NB4 (cell line): ENCODE measurements around the gene MYMK.

ENCODE experiments used
- CTCF ChIP-seq: IDR thresholded peaks from one replicate; pipeline ENCODE4 v1.5.1; 2012; ENCODE audit warnings: low read depth, low read length
- MYC ChIP-seq: IDR thresholded peaks from 2 replicates; pipeline ENCODE4 v1.6.1; 2011; ENCODE audit warnings: low read depth, low read length
- POLR2A ChIP-seq: IDR thresholded peaks from 2 replicates; pipeline ENCODE4 v1.6.1; 2011; ENCODE audit warnings: mild to moderate bottlenecking; ENCODE audit not compliant: insufficient read length; ENCODE audit errors: extremely low read depth

- TF ChIP-seq CTCF, result no peak
- TF ChIP-seq MYC, result no peak
- TF ChIP-seq POLR2A, result no peak
Measured at GRCh38 chr9:133493428-133493827, 31.3 kb downstream of the MYMK start.
